ENCODE results near the gene ME1.

DNA sequence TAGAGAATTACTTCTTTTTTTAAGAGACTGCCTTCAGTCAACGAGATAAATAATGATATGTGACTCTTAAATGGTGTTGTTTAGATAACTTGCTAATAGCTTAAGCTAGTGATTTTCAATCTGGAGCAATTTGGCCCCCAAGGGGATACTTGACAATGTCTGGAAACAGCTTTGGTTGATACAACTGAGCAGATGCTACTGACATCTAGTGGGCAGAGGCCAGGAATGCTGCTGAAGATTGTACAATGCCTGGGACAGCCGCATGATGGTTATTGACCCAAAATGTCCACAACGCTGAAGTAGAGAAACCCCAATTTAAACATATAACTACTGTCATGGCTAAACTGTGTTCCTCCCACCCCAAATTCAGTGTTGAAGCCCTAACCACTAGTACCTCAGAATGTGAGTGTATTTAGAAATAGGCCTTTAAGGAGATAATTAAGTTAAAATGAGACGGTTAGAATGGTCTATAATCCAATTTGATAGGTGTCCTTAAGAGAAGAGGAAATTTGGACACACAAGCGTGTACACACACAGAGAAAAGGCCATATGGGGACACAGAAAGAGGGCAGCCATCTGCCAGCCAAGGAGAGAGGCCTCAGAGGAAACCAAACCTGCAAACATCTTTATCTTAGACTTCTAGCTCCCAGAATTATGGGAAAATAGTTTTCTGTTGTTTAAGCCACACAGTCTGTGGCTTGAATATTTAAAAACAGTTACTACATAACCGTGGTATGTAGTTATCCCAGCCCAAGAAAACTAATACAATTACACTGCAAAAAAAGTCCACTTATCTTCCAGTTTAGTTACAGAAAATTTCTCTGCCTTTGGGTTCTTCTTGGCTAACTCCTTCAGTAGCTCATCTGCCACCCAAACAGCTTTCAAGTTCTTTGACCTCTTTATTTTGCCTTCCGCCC is 215.5 kb downstream of the ME1 start:
- TF ChIP-seq POLR2A (IDR thresholded peaks at IDR 0.05; ENCODE audit: low read length) (no peak), GATA1 (IDR thresholded peaks at IDR 0.05; ENCODE audit: low read depth, low read length) (no peak)
